ENCODE results near the gene AGFG2. TPM values are rescaled to one million over a fixed set of nuclear protein-coding genes. Genes with fewer than 3 reads are reported as not detected.
"Not testable (repeated sequence)": the region's sequence is repeated elsewhere in the genome, so short reads cannot be mapped to it uniquely, and the experiment has no call there.

The AGFG2 gene
- total RNA-seq, 1 donor from 2014 or later: 13.3 TPM

DNA sequence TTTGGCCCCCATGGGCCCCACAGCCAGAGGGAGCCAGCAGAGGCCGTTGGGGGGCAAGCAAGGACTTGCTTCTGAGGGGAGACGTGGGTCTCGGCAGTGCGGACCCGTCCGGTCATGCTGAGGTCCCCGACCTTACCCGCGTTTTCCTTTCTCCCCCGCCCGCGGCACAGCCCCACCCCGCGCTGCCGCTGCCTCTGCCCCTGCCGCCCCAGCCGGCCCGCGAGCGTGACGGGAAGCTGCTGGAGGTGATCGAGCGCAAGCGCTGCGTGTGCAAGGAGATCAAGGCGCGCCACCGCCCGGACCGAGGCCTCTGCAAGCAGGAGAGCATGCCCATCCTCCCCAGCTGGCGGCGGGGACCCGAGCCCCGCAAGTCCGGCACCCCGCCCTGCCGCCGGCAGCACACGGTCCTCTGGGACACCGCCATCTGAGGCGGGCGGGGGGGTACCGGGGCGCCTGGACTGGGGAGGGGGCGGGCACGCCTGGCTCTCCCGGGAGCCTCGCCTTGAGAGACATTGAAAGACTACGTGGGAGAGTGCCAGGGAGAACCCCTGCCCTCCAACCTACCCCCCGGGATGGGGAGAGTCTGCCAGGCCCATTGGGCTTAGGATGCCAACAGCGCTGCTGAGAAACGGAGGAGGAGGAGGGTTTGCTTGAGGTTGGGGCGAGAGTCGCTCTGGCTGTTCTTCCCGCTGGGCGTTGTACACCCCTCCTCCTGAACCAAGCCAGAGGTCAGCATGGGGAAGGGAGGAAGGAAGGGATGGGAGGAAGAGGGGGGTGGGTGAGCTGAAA is 45.3 kb upstream of the AGFG2 start:
- Mint-ChIP-seq H3K4me3 (peak overlapping the region; percentile 77), H3K27ac (ENCODE audit: unreplicated experiment) (no peak overlapping the region), H3K27me3 (ENCODE audit: low read depth) (no peaks in the 10 kb centered on the region), H3K4me1 (peaks cover 30% of the 10 kb centered on the region), H3K9me3 (no peaks in the 10 kb centered on the region), H3K36me3 (ENCODE audit: low read depth) (no peaks in the 10 kb centered on the region)
- TF ChIP-seq, protein P1, sequence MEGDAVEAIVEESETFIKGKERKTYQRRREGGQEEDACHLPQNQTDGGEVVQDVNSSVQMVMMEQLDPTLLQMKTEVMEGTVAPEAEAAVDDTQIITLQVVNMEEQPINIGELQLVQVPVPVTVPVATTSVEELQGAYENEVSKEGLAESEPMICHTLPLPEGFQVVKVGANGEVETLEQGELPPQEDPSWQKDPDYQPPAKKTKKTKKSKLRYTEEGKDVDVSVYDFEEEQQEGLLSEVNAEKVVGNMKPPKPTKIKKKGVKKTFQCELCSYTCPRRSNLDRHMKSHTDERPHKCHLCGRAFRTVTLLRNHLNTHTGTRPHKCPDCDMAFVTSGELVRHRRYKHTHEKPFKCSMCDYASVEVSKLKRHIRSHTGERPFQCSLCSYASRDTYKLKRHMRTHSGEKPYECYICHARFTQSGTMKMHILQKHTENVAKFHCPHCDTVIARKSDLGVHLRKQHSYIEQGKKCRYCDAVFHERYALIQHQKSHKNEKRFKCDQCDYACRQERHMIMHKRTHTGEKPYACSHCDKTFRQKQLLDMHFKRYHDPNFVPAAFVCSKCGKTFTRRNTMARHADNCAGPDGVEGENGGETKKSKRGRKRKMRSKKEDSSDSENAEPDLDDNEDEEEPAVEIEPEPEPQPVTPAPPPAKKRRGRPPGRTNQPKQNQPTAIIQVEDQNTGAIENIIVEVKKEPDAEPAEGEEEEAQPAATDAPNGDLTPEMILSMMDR (conservative IDR thresholded peaks at IDR 0.05): peak; percentile 3
- DNase-seq (ENCODE audit: low read depth, low spot score): no peak

DNA sequence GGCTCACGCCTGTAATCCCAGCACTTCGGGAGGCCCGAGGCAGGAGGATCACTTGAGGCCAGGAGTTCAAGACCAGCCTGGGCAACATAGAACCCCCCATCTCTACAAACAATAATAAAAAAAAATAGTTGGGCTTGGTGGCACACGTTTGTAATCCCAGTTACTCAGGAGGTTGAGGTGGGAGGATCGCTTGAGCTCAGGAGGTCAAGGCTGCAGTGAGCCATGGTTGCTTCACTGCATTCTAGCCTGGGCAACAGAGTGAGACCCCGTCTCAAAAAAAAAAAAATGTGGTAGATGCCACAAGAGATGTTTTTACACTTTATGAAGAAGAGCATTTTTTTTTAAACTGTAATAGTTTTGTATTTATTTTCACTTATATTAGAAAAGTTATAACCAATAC is 42.5 kb upstream of the AGFG2 start:
- Mint-ChIP-seq H3K27ac (ENCODE audit: unreplicated experiment) (no peak overlapping the region), H3K4me3 (no peak overlapping the region), H3K9me3 (no peaks in the 10 kb centered on the region), H3K36me3 (ENCODE audit: low read depth) (no peaks in the 10 kb centered on the region), H3K4me1 (peaks cover 18% of the 10 kb centered on the region), H3K27me3 (ENCODE audit: low read depth) (no peaks in the 10 kb centered on the region)
- TF ChIP-seq, protein P1 (conservative IDR thresholded peaks at IDR 0.05): no peak
- DNase-seq (ENCODE audit: low read depth, low spot score): no peak

DNA sequence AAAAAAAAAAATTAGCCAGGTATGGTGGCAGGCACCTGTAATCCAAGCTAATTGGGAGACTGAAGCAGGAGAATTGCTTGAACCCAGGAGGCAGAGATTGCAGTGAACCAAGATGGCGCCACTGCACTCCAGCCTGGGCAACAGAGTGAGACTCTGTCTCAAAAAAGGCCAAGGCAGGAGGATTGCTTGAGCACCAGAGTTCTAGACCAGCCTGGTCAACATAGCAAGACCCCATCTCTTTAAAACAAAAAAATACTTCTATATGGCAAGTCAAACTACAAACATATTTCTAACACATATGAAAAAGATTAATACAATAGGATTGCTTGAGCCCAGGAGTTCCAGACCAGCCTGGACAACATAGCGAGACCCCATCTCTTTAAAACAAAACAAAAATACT is 38.3 kb upstream of the AGFG2 start:
- not testable (repeated sequence) for H3K36me3 Mint-ChIP-seq (ENCODE audit: low read depth); H3K27ac Mint-ChIP-seq (ENCODE audit: unreplicated experiment); H3K4me1 Mint-ChIP-seq; H3K27me3 Mint-ChIP-seq (ENCODE audit: low read depth); H3K4me3 Mint-ChIP-seq; H3K9me3 Mint-ChIP-seq; DNase-seq (ENCODE audit: low read depth, low spot score)

DNA sequence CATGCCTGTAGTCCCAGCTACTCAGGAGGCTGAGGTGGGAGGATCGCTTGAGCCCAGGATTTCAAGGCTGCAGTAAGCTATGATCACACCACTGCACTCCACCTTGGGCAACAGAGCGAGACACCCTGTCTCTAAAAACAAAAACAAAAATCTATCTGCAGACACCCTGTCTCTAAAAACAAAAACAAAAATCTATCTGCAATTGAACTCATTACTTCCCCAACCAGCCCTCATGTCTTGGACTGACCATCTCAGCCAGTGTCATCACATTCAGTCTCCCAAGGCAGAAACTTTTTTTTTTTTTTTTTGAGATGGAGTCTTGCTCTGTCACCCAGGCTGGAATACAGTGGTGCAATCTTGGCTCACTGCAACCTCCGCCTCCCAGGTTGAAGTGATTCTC is 35.0 kb upstream of the AGFG2 start:
- not testable (repeated sequence) for H3K36me3 Mint-ChIP-seq (ENCODE audit: low read depth); H3K27me3 Mint-ChIP-seq (ENCODE audit: low read depth); H3K4me3 Mint-ChIP-seq; H3K9me3 Mint-ChIP-seq; DNase-seq (ENCODE audit: low read depth, low spot score); H3K27ac Mint-ChIP-seq (ENCODE audit: unreplicated experiment); H3K4me1 Mint-ChIP-seq

DNA sequence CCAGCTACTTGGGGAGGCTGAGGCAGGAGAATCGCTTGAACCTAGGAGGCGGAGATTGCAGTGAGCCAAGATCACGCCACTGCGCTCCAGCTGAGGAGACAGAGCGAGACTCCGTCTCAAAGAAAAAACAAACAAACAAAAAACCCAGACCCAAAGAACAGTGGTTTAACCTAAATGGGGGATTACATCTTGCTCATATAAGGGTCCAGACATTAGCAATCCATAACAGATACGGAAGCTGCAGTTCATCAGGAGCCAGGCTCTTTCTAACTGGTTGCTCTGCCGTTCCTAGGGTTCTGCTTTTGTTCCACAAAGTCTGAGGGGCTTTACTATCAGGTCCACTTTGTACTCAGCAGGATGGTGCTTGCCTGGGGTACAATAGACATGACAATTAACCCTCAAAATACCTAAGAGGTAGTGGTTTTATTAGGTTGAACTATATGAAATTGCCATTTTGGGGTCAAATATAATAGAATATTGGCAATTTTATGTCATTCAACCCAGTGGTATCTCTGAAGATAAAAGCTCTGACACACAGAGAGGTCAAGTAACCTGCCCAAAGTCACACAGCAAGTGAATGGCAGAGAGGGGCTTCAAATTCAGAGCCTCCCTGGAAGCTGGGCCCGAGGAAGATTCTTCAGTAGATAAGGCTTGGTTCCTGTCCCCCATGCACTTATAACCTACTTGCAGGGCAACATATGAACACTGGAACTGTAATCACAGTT is 34.0 kb upstream of the AGFG2 start:
- Mint-ChIP-seq H3K4me1 (peaks cover 5% of the 10 kb centered on the region), H3K27me3 (ENCODE audit: low read depth) (no peaks in the 10 kb centered on the region), H3K4me3 (no peak overlapping the region), H3K27ac (ENCODE audit: unreplicated experiment) (no peak overlapping the region), H3K36me3 (ENCODE audit: low read depth) (no peaks in the 10 kb centered on the region), H3K9me3 (no peaks in the 10 kb centered on the region)
- TF ChIP-seq, protein P1 (conservative IDR thresholded peaks at IDR 0.05): no peak
- no peak for DNase-seq (ENCODE audit: low read depth, low spot score)

DNA sequence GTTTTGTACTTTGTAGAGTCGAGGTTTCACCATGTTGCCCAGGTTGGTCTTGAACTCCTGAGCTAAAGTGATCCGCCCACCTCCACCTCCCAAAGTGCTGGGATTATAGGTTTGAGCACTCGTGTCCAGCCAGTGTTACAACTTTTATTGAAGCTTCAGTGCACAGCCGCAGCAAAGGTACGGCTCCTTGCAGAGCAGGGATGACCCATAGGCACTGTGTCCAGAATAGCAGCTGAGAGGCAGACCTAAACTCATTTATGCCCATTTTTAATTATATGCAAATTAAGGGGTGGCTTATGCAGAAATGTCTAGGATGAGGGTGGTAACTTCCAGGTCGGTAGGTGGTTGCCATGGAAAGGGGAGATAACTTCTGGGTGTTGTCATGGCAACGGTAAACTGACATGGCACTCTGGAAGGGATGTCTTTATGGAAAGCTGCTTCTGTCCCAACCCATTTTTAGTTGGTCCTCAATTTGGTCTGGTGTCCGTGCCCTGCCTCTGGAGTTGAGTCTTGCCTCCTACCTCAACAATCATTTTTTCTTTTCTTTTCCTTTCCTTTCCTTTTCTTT is 32.6 kb upstream of the AGFG2 start:
- DNase-seq (ENCODE audit: low read depth, low spot score): no peak
- H3K4me3 Mint-ChIP-seq: no peak overlapping the region

More for the DNA sequence above, 32.6 kb upstream of the AGFG2 start:
- H3K36me3 Mint-ChIP-seq (ENCODE audit: low read depth): no peaks in the 10 kb centered on the region
- no peak overlapping the region for H3K27ac Mint-ChIP-seq (ENCODE audit: unreplicated experiment)
- no peaks in the 10 kb centered on the region for H3K27me3 Mint-ChIP-seq (ENCODE audit: low read depth)
- TF ChIP-seq, protein P1 (conservative IDR thresholded peaks at IDR 0.05): no peak
- no peaks in the 10 kb centered on the region for H3K9me3 Mint-ChIP-seq
- peaks cover 5% of the 10 kb centered on the region for H3K4me1 Mint-ChIP-seq

Data from neural crest cell (in vitro differentiated cells).